Upper lobe of left lung (tissue), 4 donors: Measurements from ENCODE around the gene SLC50A1.

Experiments
- EP300 ChIP-seq, 4 donors: sonication (generic); formaldehyde crosslinking; IDR thresholded peaks; one replicate each; pipeline ENCODE4 v1.5.1; 2017; ENCODE audit warnings: antibody characterized with exemption in 4 of 4, control low read depth in 2 of 4
- POLR2A ChIP-seq, 4 donors: fragments of 450-650 bp; IDR thresholded peaks; one replicate each; pipeline ENCODE4 v1.5.1; 2016 to 2017; ENCODE audit warnings: antibody characterized with exemption in 4 of 4, mild to moderate bottlenecking in 2 of 4
- POLR2AphosphoS5 ChIP-seq, 2 donors: sonication (generic); formaldehyde crosslinking; IDR thresholded peaks; one replicate each; pipeline ENCODE4 v1.5.1; 2017; ENCODE audit warnings: antibody characterized with exemption in 2 of 2
- TF ChIP-seq, protein P1 (sequence below), 6 experiments: fragments of 450-650 bp in 4 of 6; fragments of 200-600 bp in 2 of 6; sonication (generic) in 2 of 6; IDR thresholded peaks; one replicate each; pipeline ENCODE4 v1.5.1; 2016 to 2019; ENCODE audit warnings: antibody characterized with exemption in 6 of 6

DNA sequence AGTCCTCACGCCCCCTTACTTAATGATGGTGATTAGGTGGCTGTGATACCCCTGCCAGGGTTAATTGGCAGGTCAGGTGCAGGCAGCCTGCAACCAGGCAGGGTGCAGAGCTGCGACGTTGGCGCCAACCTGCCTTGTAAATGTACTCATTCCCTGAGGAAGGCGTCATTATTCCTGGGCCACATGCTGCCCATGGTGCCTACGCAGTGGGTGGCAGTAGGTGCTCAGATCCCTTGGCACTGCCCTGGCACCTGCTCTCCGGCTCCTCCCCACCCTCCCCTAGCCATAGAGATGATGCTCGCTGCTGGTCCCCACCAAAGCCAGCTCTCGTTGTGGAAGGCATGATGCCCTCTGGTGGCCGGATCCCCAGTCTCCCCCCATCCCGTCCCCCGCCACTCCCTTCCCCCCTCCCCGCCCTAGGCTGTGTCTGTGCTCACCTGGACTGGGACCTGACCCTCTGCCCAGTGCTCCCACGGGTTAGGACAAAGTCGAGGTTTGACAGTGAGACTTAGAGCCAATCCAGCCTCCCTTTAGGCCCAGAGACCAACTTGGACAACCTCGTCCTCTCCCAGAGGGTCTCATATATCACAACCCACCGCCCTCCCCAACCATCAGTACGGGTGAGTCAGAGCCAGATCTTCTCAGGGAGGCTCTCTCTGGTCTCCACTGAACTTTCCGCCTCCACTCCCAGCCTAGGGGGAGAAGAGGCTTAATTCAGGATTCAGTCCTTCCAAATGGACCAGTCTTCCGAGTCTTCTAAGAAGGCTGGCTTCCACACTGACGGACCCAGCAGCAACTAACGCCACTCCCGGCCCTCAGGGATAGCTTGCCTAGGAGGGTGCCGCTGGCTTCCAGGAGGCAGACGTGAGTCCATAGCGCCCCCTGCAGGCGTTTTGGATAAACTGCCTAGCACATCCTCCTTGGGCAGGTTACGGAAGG lies 31.8 kb downstream of the SLC50A1 start:
- TF ChIP-seq POLR2A (IDR thresholded peaks at IDR 0.05) (no peak), POLR2AphosphoS5 (IDR thresholded peaks at IDR 0.05) (no peak), EP300 (IDR thresholded peaks at IDR 0.05) (no peak)
- TF ChIP-seq, protein P1, sequence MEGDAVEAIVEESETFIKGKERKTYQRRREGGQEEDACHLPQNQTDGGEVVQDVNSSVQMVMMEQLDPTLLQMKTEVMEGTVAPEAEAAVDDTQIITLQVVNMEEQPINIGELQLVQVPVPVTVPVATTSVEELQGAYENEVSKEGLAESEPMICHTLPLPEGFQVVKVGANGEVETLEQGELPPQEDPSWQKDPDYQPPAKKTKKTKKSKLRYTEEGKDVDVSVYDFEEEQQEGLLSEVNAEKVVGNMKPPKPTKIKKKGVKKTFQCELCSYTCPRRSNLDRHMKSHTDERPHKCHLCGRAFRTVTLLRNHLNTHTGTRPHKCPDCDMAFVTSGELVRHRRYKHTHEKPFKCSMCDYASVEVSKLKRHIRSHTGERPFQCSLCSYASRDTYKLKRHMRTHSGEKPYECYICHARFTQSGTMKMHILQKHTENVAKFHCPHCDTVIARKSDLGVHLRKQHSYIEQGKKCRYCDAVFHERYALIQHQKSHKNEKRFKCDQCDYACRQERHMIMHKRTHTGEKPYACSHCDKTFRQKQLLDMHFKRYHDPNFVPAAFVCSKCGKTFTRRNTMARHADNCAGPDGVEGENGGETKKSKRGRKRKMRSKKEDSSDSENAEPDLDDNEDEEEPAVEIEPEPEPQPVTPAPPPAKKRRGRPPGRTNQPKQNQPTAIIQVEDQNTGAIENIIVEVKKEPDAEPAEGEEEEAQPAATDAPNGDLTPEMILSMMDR (IDR thresholded peaks at IDR 0.05) = peak; percentile 86 to 94 (median 90)
